Activated CD4-positive, alpha-beta T cell treated with anti-CD3 and anti-CD28 coated beads, Interleukin-2, amount 50 U/mL, for 4 hours (primary cell): Measurements from ENCODE around the gene SYS1.
"Not testable (repeated sequence)": the region's sequence is repeated elsewhere in the genome, so short reads cannot be mapped to it uniquely, and the experiment has no call there.

Experiments
- DNase-seq, 2 experiments: peaks; one replicate each; pipeline ENCODE4 v3.0.0-alpha.2; 2020

Gene SYS1

GRCh38 chr20:45340236-45340847 is 22.6 kb upstream of the SYS1 start:
- DNase-seq, result no peak

DNA sequence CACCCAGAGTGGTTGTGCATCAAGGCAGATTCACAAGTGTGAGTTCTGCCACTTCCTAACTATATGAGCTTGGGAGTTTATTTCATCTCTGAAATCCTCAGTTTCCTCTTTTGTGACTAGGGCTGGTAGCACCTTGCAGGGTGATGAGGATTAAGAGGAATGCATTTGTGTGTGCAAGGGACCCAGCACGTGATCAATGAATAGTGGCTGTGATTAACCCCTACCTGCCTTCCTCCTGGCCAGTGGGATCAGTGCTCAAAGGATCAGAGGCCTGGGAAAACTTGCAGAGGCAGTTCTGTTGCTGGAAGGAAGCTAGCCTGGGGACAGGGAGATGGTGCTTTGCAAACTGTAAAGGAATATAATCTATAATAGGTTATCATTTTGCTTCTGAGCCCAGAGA is 22.0 kb upstream of the SYS1 start:
- DNase-seq, result no peak

- no peak for DNase-seq
These were observed 21.4 kb upstream of the SYS1 start for GRCh38 chr20:45341579-45341938.

- DNase-seq, result no peak
These were observed 20.8 kb upstream of the SYS1 start for GRCh38 chr20:45341939-45342854.

DNA sequence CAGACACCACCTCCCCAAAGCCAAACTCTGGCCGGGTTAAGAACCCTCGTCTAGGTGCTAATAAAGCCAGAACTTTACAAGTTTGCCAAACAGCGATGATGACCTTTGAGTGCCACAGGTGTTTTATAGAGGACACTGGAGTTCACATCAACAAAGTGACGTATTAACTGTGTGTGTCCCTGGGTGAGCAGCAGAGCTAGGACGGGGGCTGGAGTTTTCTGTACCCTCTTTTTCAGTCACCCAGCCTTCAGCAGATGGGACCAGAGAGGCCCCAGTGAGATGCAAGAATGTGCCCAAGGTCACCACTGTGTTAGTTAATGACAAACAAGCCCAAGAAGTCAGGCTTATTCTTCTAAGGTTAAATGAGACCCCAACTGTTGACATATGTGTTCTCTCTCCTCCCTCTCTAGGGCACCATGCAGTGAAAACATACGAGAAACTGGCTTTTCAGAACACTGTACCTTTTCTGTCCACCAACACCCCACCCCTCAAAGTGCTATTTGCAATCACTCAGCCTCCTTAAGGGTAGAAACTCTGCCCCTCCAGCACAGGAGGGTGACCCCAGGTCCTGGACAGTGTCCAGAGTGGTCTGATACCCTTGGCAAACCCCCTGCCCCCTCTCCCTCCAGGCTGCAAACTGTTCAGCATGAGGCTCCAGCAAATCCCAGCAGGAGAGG is 20.0 kb upstream of the SYS1 start:
- no peak for DNase-seq

DNA sequence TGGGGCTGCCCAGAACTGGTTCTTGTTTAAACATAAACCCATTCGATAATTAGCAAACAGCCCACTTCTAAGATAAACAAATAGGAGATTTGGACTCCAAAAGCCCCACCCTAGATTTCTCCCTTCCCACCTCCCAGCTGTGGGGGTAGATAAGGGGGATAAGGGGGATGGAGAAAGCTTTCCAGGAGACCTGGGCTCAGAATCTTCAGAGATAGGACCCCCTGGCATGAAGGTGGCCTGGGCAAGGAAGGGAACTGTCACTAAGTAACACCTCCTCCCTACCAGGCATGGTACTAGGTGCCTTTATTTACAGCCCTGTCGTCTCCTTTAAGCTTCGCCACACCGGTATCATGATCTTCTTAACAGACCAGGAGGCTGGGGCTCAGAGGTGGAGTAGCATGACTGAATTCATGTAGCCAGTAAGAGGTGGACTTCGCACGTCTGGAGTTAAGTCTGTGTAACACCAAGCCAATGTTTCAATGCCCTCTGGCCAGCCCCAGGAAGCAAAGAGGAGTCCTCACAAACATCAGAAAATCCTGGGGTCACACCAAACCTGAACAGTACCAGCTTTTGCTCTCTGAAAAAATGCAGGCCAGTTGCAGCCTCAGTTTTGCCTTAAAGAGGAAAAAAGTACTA is 19.3 kb upstream of the SYS1 start:
- no peak for DNase-seq

DNA sequence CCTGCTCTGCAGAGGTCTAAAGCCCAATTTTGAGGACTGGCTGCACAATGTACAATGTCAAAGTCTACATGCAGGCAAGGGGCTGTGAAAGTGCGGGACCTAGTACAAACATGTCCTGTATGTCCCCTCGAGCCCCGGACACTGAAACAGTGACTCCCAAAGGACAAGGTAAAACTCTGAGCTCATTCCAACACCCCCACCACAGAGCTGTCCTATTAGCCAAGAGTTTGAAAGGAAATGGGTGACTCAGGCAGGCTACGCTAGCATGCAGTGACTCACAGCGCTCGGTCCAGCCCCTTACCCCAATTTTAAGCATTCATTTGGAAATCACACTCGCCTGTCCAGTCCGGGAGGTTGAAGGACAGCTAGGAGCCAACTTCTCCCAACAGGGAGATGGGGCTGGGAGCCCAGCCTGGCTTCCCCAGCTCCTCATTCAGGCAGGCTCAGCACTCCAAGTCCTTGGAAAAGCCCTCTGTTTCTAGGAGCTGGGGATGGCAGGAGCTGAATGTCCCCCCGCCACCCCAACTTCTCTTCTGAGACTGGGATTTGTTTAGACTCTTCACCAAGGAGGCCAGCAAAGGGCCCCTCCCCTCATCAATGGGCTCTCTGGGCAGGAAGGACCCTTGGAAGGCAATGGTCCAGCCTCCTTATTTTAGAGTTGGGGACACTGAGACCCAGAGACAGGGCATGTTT is 18.6 kb upstream of the SYS1 start:
- no peak for DNase-seq

- DNase-seq, result no peak
These were observed 17.6 kb upstream of the SYS1 start for GRCh38 chr20:45345104-45345936.

GRCh38 chr20:45346291-45346718 is 16.7 kb upstream of the SYS1 start:
- no peak for DNase-seq

DNA sequence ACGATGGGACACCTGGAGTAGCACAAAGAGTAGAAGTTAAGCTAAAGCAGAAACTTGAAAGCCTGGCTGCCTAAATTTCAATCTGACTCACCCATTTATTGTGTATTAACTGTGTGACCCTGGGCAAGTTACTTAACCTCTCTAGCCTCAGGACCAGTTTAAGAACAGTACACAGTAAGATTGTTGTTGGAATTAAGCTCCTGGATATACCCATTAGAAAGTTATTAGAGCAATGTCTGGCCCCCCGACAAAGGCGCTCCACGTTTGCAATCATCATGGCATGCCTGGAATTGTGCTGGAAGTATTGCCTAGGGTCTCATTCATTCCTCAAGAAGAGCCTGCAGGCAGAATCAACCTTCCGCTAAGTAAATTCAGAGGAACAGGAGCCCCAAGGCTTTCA is 16.1 kb upstream of the SYS1 start:
- DNase-seq, result no peak

GRCh38 chr20:45347297-45347935 is 15.5 kb upstream of the SYS1 start:
- DNase-seq, result no peak

DNA sequence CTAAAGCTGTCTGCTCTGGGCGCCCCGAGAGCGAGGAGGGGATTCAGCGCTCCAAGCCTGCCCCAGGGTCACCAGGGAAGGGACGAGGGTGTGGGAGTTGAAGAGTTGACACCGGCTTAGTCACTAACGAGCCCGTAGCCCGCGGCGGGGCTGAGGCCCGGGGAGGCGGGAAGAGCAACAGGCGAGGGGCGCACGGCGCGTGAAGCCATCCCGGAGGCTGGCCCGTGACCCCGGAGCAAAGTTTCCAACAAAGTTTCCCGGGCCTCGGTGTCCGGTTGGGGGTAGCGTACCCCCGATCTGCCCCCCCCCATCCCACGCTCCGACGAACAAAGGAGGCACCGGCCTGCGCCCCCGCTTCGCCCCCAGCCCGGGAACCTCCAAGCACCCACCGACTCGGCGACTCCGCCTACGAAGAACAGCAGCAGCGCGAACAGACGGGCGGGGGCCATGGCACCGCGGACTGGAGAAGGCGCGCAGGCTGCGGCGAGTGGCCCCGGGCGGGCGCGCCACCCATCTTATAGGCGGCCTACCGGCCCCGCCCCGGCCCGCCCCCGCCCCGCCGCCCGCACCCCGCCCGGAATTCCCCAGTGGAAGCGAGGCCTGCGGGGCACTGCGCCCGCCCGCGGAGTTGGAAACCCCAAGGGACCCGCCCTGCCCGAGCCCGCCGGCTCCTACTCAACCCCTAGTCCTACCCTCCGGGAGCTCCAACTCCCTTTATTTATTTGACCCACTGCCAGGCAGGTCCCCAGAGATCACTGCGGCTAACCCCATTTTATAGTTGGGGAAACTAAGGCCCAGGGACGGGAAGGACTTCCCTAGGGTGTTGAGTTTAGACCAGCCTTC is 14.8 kb upstream of the SYS1 start, which contains the start of gene SDC4:
TSS of gene SDC4 (minus strand) at position 489 of the 843 bp plus-strand sequence. CDS start at position 449, 40 bp downstream.
- peak; percentile 53 to 60 for DNase-seq

DNA sequence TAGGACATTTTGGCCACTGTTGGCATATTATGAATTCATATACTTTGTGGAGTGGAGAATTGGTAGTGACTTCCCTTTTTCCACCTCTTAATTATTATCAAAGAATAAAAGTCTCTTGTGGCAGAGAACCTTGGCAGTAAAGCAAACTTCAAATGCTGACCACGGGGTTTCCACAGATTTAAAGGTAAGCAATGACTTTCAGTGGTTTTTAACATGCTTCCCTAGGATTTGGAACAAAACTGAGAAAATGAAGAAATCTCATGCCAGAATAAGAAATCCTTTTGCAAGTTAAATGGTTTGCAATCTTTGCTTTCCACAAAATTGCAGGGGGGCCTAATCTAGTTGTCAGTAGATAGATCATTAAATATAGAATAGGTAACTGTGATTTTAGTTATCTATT is 12.7 kb upstream of the SYS1 start:
- DNase-seq, result no peak

DNA sequence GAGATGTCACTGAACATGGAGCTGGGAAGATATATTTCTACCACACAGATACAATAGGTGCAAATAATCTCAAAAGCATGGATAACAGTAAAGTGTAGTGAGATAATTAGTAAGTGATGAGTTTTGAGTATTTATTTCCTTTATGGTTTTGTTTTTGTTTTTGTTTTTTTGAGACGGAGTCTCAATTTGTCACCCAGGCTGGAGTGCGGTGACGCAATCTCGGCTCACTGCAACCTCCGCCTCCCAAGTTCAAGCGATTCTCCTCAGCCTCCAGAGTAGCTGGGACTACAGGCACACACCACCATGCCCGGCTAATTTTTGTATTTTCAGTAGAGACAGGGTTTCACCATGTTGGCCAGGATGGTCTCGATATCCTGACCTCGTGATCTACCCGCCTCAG is 12.2 kb upstream of the SYS1 start:
- not testable (repeated sequence) for DNase-seq

- no peak for DNase-seq
These were observed 10.2 kb upstream of the SYS1 start for GRCh38 chr20:45352729-45353128.

GRCh38 chr20:45353746-45354145 is 9.2 kb upstream of the SYS1 start:
- no peak for DNase-seq

DNA sequence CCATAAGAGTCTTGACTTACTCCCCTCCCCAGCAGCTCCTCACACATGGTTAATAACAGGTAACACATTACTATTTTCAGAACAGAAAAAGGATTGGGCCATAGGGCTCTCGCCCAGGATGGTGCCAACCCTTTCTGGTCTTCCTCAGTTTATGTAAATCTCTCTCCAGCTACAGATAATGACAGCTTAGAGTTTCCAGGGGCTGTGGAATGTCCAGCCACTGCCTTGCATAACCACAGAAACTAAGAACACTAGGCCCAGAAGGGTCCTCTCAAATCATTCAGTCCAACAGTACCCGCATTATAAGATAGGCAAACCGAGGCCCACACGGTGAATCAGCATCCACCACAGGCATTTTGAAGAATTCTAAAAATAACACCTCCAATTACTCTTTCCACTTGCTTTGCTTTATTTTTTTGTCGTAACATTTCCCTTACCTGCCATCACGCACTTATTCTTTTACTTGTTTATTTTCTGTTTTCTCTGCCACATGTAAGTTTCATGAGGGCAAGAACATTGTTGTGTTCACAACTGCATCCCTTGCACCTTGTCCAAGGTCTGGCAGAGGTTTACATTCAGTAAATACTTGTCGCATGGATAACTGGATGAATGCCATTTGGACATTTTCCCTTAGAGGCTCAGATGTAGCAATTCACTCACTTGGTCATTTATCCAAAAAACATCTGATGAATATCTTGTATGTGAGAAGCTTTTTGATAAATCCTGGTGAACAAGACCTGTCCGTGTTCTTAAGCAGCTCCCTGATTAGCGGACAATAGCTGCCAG is 8.3 kb upstream of the SYS1 start:
- no peak for DNase-seq

DNA sequence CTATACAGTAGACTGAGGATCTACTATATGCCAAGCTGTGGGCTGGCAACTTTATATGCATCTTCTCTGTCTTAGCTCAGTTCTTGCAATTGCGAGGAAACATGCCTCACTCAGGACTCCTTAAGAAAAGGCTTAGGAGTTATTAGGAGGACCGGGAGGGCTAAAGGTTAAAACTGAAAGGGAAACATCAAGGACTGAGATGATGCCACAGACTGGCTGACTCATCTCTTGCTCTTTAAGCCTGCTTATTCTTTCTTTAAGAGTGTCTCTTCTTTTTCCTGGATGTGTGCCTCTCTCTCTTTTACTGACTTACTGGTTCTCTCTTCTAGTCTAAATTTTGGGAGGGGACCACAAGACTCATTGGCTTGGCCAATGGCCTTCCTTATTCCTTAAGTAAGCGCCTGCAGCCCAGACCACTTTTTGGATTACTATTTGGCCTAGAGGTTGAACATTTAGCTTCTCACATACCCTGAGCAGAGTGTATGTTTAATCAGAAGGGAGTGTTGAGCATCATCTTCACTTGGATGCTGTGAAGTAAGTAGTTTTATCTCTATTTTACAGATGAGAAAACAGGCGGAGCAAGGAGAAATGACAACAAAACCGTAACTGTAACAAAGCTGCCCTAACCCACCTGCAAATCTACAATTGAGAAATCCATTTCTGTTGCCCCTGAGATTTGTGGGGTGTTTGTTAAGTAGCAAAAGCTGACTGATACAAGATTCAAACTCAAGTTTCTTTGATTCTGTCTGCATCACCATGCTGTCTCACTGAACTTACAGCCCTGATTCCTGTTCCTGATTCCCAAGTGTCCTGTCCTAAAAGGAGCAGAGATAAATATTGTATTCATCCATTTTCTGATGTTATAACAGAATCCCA is 7.5 kb upstream of the SYS1 start:
- DNase-seq, result no peak
